Loucy (cell line): ENCODE measurements around the gene TENT4B.

ENCODE experiments used
- H2AFZ ChIP-seq: fragments of 200-600 bp; sonication (generic); 2 replicates; pipeline ENCODE4 v1.6.0; 2016; ENCODE audit warnings: antibody characterized with exemption, mild to moderate bottlenecking, low read length, moderate library complexity
- H3F3A ChIP-seq: fragments of 200-600 bp; 2 replicates; pipeline ENCODE4 v1.6.0; 2016; ENCODE audit warnings: antibody characterized with exemption, low read depth, mild to moderate bottlenecking
- H3K27me3 ChIP-seq: fragments of 200-600 bp; sonication (generic); 2 replicates; pipeline ENCODE4 v1.6.1; 2014; ENCODE audit warnings: low read length, mild to moderate bottlenecking; ENCODE audit not compliant: insufficient read depth, poor library complexity, severe bottlenecking
- H3K36me3 ChIP-seq: fragments of 200-600 bp; sonication (generic); 2 replicates; pipeline ENCODE4 v1.6.1; 2016; ENCODE audit warnings: low read length; ENCODE audit not compliant: insufficient read depth
- H3K4me1 ChIP-seq: fragments of 200-600 bp; sonication (generic); 2 replicates; pipeline ENCODE4 v1.5.1; 2014; ENCODE audit warnings: low read length, mild to moderate bottlenecking; ENCODE audit not compliant: insufficient read depth, poor library complexity, severe bottlenecking
- H3K4me2 ChIP-seq: fragments of 200-600 bp; sonication (generic); 2 replicates; pipeline ENCODE4 v1.6.0; 2014; ENCODE audit warnings: antibody characterized with exemption, low read length, low read depth, mild to moderate bottlenecking; ENCODE audit not compliant: poor library complexity, severe bottlenecking
- H3K4me3 ChIP-seq: fragments of 200-600 bp; sonication (generic); 2 replicates; pipeline ENCODE4 v1.5.1; 2014; ENCODE audit warnings: low read length, mild to moderate bottlenecking, mixed read lengths; ENCODE audit not compliant: poor library complexity, severe bottlenecking
- H3K79me2 ChIP-seq: fragments of 200-600 bp; sonication (generic); 2 replicates; pipeline ENCODE4 v1.6.1; 2014; ENCODE audit warnings: low read length; ENCODE audit not compliant: insufficient read depth
- H3K9ac ChIP-seq: fragments of 200-600 bp; sonication (generic); 2 replicates; pipeline ENCODE4 v1.6.0; 2014; ENCODE audit warnings: mild to moderate bottlenecking, low read depth, low read length, moderate library complexity; ENCODE audit not compliant: poor library complexity, severe bottlenecking
- H3K9me2 ChIP-seq: fragments of 200-600 bp; sonication (generic); replicated peaks from 2 replicates; pipeline ENCODE4 v1.6.1; 2016; ENCODE audit warnings: low read depth, low read length, mixed read lengths
- H3K9me3 ChIP-seq: fragments of 200-600 bp; sonication (generic); 2 replicates; pipeline ENCODE4 v1.6.1; 2014; ENCODE audit warnings: mild to moderate bottlenecking, antibody characterized with exemption, low read length, low read depth; ENCODE audit not compliant: insufficient read depth
- H4K20me1 ChIP-seq: fragments of 200-600 bp; sonication (generic); 2 replicates; pipeline ENCODE4 v1.6.0; 2014; ENCODE audit warnings: antibody characterized with exemption, low read length, mild to moderate bottlenecking; ENCODE audit not compliant: insufficient read depth, poor library complexity, severe bottlenecking
- EZH2phosphoT487 ChIP-seq: fragments of 200-600 bp; IDR thresholded peaks from 2 replicates; pipeline ENCODE4 v1.6.1; 2018; ENCODE audit warnings: antibody characterized with exemption, mild to moderate bottlenecking, moderate library complexity, borderline replicate concordance
- TF ChIP-seq, protein P1 (sequence below): fragments of 200-600 bp; sonication (generic); conservative IDR thresholded peaks from 2 replicates; pipeline ENCODE4 v1.5.1; 2014; ENCODE audit warnings: mild to moderate bottlenecking, antibody characterized with exemption, low read length

Gene TENT4B

DNA sequence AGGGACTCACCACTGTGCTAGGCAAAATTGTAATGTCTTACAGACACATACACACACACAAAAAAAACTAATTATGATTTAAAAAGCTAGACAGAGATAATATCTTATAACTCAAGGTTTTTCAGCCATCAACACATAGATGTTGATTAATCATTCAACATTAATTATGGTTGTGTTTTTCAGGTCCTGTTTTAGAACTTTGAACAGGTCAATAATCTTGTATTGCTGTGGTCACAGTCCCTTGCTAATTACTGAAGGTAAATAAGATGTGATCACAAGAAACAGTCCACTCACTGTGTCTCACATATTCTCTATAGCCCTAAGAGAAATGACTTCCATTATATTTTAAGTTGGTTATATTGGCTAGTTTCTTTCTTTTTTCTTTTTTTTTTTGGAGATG, 32.4 kb upstream of the TENT4B start:
- H4K20me1 ChIP-seq = no peaks in the 10 kb centered on the region

DNA sequence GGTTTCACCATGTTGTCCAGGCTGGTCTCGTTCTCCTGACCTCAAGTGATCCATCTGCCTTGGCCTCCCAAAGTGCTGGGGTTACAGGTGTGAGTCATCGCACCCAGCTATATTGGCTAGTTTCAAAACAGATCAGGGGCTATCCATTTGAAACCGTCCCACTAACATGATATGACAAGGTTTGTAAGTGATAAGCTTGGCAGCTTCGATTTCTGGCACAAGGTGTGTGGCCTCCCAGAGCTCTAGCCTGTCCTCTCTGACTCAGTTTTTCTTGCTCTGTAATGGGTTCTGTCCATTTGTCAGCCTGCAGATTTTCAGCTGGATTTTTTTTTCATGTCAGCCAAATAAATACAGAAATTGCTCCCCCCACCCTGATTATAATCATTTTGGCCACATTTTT, 31.8 kb upstream of the TENT4B start:
- Histone ChIP-seq H3K4me3 (no peak overlapping the region), H3K27me3 (no peaks in the 10 kb centered on the region), H3K4me1 (no peaks in the 10 kb centered on the region), H4K20me1 (no peaks in the 10 kb centered on the region), H3K4me2 (no peak overlapping the region), H3K36me3 (no peaks in the 10 kb centered on the region), H3F3A (no peaks in the 10 kb centered on the region), H3K9me2 (no peaks in the 10 kb centered on the region), H3K9me3 (no peaks in the 10 kb centered on the region), H3K9ac (no peak overlapping the region), H3K79me2 (no peaks in the 10 kb centered on the region), H2AFZ (no peak overlapping the region)
- TF ChIP-seq, protein P1, sequence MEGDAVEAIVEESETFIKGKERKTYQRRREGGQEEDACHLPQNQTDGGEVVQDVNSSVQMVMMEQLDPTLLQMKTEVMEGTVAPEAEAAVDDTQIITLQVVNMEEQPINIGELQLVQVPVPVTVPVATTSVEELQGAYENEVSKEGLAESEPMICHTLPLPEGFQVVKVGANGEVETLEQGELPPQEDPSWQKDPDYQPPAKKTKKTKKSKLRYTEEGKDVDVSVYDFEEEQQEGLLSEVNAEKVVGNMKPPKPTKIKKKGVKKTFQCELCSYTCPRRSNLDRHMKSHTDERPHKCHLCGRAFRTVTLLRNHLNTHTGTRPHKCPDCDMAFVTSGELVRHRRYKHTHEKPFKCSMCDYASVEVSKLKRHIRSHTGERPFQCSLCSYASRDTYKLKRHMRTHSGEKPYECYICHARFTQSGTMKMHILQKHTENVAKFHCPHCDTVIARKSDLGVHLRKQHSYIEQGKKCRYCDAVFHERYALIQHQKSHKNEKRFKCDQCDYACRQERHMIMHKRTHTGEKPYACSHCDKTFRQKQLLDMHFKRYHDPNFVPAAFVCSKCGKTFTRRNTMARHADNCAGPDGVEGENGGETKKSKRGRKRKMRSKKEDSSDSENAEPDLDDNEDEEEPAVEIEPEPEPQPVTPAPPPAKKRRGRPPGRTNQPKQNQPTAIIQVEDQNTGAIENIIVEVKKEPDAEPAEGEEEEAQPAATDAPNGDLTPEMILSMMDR = no peak
- TF ChIP-seq EZH2phosphoT487 = no peak

More for the DNA sequence above, 32.4 kb upstream of the TENT4B start:
- H3K9ac ChIP-seq = no peak overlapping the region
- H3K9me2 ChIP-seq = no peaks in the 10 kb centered on the region
- no peak for TF ChIP-seq EZH2phosphoT487
- TF ChIP-seq, protein P1 = no peak
- H3K4me2 ChIP-seq = no peak overlapping the region
- no peaks in the 10 kb centered on the region for H3K79me2 ChIP-seq
- no peaks in the 10 kb centered on the region for H3K27me3 ChIP-seq
- H3K4me3 ChIP-seq = no peak overlapping the region
- H3F3A ChIP-seq = no peaks in the 10 kb centered on the region
- no peak overlapping the region for H2AFZ ChIP-seq
- H3K9me3 ChIP-seq = no peaks in the 10 kb centered on the region
- no peaks in the 10 kb centered on the region for H3K36me3 ChIP-seq
- no peaks in the 10 kb centered on the region for H3K4me1 ChIP-seq

- H3K4me3 ChIP-seq = no peak overlapping the region
- H3K9ac ChIP-seq = no peak overlapping the region
- H4K20me1 ChIP-seq = no peaks in the 10 kb centered on the region
These were observed 31.2 kb upstream of the TENT4B start for GRCh38 chr16:50121721-50122445.

More at GRCh38 chr16:50121721-50122445, 31.2 kb upstream of the TENT4B start:
- TF ChIP-seq EZH2phosphoT487 = no peak
- TF ChIP-seq, protein P1 = no peak
- H3K4me2 ChIP-seq = no peak overlapping the region
- H3K27me3 ChIP-seq = no peaks in the 10 kb centered on the region
- no peaks in the 10 kb centered on the region for H3F3A ChIP-seq
- H3K36me3 ChIP-seq = no peaks in the 10 kb centered on the region
- no peaks in the 10 kb centered on the region for H3K9me2 ChIP-seq
- H3K79me2 ChIP-seq = no peaks in the 10 kb centered on the region
- H3K4me1 ChIP-seq = no peaks in the 10 kb centered on the region
- no peaks in the 10 kb centered on the region for H3K9me3 ChIP-seq
- H2AFZ ChIP-seq = peak overlapping the region; percentile 43; the same call in 1 of the 2 replicates
